Measurements from ENCODE around the gene ACTL6B. TPM values are rescaled to one million over a fixed set of nuclear protein-coding genes. Genes with fewer than 3 reads are reported as not detected.

The ACTL6B gene
- polyA plus RNA-seq, 1 donor from 2014 or later: 339 TPM

- Histone ChIP-seq H4K20me1 (ENCODE audit: insufficient read depth) (no peaks in the 10 kb centered on the region), H3K9me2 (ENCODE audit: insufficient read depth, low read length) (no peaks in the 10 kb centered on the region), H3K9me3 (ENCODE audit: low read length) (no peaks in the 10 kb centered on the region), H3K36me3 (ENCODE audit: insufficient read depth, low read length) (peaks cover 3% of the 10 kb centered on the region), H3K27ac (ENCODE audit: low read length) (peak overlapping the region; percentile 73), H3K9ac (ENCODE audit: low read length) (peak overlapping the region; percentile 97), H3F3A (ENCODE audit: insufficient read depth, low read length, poor library complexity, severe bottlenecking) (no peaks in the 10 kb centered on the region), H3K79me2 (replicated peaks; ENCODE audit: insufficient read depth, low read length) (peaks cover 28% of the 10 kb centered on the region), H3K4me3 (ENCODE audit: low read length) (peak overlapping the region; percentile 87), H3K27me3 (ENCODE audit: insufficient read depth, low read depth, low read length) (no peaks in the 10 kb centered on the region), H3K4me2 (ENCODE audit: low read length) (peak overlapping the region; percentile 59), H2AFZ (ENCODE audit: low read depth, low read length) (no peak overlapping the region)
- no peak for TF ChIP-seq RAD21 (conservative IDR thresholded peaks at IDR 0.05)
- no peak for TF ChIP-seq SMC3 (conservative IDR thresholded peaks at IDR 0.05; ENCODE audit: poor library complexity)
- TF ChIP-seq POLR2AphosphoS5 (IDR thresholded peaks at IDR 0.05): peak; percentile 12
- TF ChIP-seq EZH2 (IDR thresholded peaks at IDR 0.05; ENCODE audit: borderline replicate concordance, insufficient read depth, low read length, poor library complexity, severe bottlenecking): no peak
- TF ChIP-seq, protein P1, sequence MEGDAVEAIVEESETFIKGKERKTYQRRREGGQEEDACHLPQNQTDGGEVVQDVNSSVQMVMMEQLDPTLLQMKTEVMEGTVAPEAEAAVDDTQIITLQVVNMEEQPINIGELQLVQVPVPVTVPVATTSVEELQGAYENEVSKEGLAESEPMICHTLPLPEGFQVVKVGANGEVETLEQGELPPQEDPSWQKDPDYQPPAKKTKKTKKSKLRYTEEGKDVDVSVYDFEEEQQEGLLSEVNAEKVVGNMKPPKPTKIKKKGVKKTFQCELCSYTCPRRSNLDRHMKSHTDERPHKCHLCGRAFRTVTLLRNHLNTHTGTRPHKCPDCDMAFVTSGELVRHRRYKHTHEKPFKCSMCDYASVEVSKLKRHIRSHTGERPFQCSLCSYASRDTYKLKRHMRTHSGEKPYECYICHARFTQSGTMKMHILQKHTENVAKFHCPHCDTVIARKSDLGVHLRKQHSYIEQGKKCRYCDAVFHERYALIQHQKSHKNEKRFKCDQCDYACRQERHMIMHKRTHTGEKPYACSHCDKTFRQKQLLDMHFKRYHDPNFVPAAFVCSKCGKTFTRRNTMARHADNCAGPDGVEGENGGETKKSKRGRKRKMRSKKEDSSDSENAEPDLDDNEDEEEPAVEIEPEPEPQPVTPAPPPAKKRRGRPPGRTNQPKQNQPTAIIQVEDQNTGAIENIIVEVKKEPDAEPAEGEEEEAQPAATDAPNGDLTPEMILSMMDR (IDR thresholded peaks at IDR 0.05; ENCODE audit: poor library complexity, severe bottlenecking): no peak
- no peak for TF ChIP-seq REST (IDR thresholded peaks at IDR 0.05; ENCODE audit: borderline replicate concordance)
- peak; percentile 64 for TF ChIP-seq MXI1 (conservative IDR thresholded peaks at IDR 0.05; ENCODE audit: poor library complexity, severe bottlenecking)
Measured at GRCh38 chr7:100675581-100676350, 19.5 kb upstream of the ACTL6B start.

DNA sequence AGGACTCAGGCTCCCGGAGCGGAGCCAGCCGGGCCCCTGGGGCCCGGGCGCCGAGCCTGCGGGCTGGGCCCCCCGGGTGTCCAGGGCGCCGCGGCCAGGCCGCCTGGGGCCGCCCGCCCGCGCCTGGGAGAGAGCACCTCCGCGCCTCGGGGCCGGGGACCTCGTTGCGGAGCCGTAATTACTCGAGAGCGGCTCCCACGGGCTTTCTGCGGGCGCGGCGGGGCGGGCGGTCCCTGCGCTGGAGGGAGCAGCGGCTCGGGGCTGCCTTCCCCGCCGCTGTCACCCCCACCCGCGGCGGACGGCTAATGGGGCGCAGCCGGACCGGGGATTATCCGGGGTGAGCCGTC, 18.8 kb upstream of the ACTL6B start:
- Histone ChIP-seq H3K4me2 (ENCODE audit: low read length) (no peak overlapping the region), H3K27me3 (ENCODE audit: insufficient read depth, low read depth, low read length) (no peaks in the 10 kb centered on the region), H3K4me3 (ENCODE audit: low read length) (peak overlapping the region; percentile 87), H3F3A (ENCODE audit: insufficient read depth, low read length, poor library complexity, severe bottlenecking) (no peaks in the 10 kb centered on the region), H3K9me2 (ENCODE audit: insufficient read depth, low read length) (no peaks in the 10 kb centered on the region), H3K36me3 (ENCODE audit: insufficient read depth, low read length) (peaks cover 3% of the 10 kb centered on the region), H3K79me2 (replicated peaks; ENCODE audit: insufficient read depth, low read length) (peaks cover 28% of the 10 kb centered on the region), H3K27ac (ENCODE audit: low read length) (peak overlapping the region; percentile 88), H2AFZ (ENCODE audit: low read depth, low read length) (no peak overlapping the region), H4K20me1 (ENCODE audit: insufficient read depth) (no peaks in the 10 kb centered on the region), H3K9ac (ENCODE audit: low read length) (peak overlapping the region; percentile 97), H3K9me3 (ENCODE audit: low read length) (no peaks in the 10 kb centered on the region)
- TF ChIP-seq TAF1 (IDR thresholded peaks at IDR 0.05; ENCODE audit: low read depth) (no peak), EP300 (conservative IDR thresholded peaks at IDR 0.05; ENCODE audit: poor library complexity, severe bottlenecking) (no peak), REST (IDR thresholded peaks at IDR 0.05; ENCODE audit: borderline replicate concordance) (no peak), POLR2AphosphoS5 (IDR thresholded peaks at IDR 0.05) (no peak), SMC3 (conservative IDR thresholded peaks at IDR 0.05; ENCODE audit: poor library complexity) (no peak), RAD21 (conservative IDR thresholded peaks at IDR 0.05) (no peak), MXI1 (conservative IDR thresholded peaks at IDR 0.05; ENCODE audit: poor library complexity, severe bottlenecking) (no peak), EZH2 (IDR thresholded peaks at IDR 0.05; ENCODE audit: borderline replicate concordance, insufficient read depth, low read length, poor library complexity, severe bottlenecking) (no peak)
- TF ChIP-seq, protein P1 (IDR thresholded peaks at IDR 0.05; ENCODE audit: poor library complexity, severe bottlenecking): no peak

All from neural cell (in vitro differentiated cells).